HAP-1 (cell line): ENCODE measurements around the gene MYO7A.

Experiments
- DNase-seq, 2 experiments: peaks; one replicate each; pipeline ENCODE4 v3.0.0-alpha.2; 2016 to 2020; ENCODE audit warnings: low spot score in 2 of 2
- H3K27me3 ChIP-seq: fragments of 250-450 bp; sonication (Bioruptor Pico); 2 replicates; pipeline ENCODE4 v1.5.1; 2020; ENCODE audit warnings: low read depth, mild to moderate bottlenecking, moderate library complexity
- H3K36me3 ChIP-seq: fragments of 250-450 bp; sonication (Bioruptor Pico); replicated peaks from 2 replicates; pipeline ENCODE4 v1.5.1; 2020; ENCODE audit warnings: mild to moderate bottlenecking
- H3K4me1 ChIP-seq: fragments of 250-450 bp; sonication (Bioruptor Pico); 2 replicates; pipeline ENCODE4 v1.5.1; 2020; ENCODE audit warnings: mild to moderate bottlenecking
- H3K4me3 ChIP-seq: fragments of 250-450 bp; sonication (Bioruptor Pico); 2 replicates; pipeline ENCODE4 v1.5.1; 2020; ENCODE audit warnings: mild to moderate bottlenecking, moderate library complexity
- H3K9me3 ChIP-seq: fragments of 250-450 bp; sonication (Bioruptor Pico); 2 replicates; pipeline ENCODE4 v1.5.1; 2020; ENCODE audit warnings: mild to moderate bottlenecking, moderate library complexity
- in situ Hi-C: fragments of 300-500 bp; cut with MboI; formaldehyde crosslinking; loops from 3 replicates; pipeline ENCODE4 v1.14.3; 2020; ENCODE audit warnings: low sequenced_read_pairs, inconsistent platforms, mixed read lengths

MYO7A gene

GRCh38 chr11:77131560-77131959 is 3.5 kb downstream of the MYO7A start:
- no peaks in the 10 kb centered on the region for H3K27me3 ChIP-seq
- peaks cover 6% of the 10 kb centered on the region for H3K4me1 ChIP-seq
- no peaks in the 10 kb centered on the region for H3K9me3 ChIP-seq
- DNase-seq: no peak
- in situ Hi-C loops: loop anchor here (10.0 kb wide), 1 partner anchor 53 kb away; no protein-coding TSS in a partner anchor
- no peaks in the 10 kb centered on the region for H3K36me3 ChIP-seq
- no peak overlapping the region for H3K4me3 ChIP-seq

GRCh38 chr11:77135069-77135468 is 7.0 kb downstream of the MYO7A start:
- no peaks in the 10 kb centered on the region for H3K4me1 ChIP-seq
- H3K4me3 ChIP-seq: no peak overlapping the region
- H3K36me3 ChIP-seq: no peaks in the 10 kb centered on the region
- no peaks in the 10 kb centered on the region for H3K27me3 ChIP-seq
- no peak for DNase-seq
- no peaks in the 10 kb centered on the region for H3K9me3 ChIP-seq
- in situ Hi-C loops: loop anchor here (10.0 kb wide), 1 partner anchor 50 kb away; no protein-coding TSS in a partner anchor

GRCh38 chr11:77136074-77136473 is 8.0 kb downstream of the MYO7A start:
- no peaks in the 10 kb centered on the region for H3K9me3 ChIP-seq
- H3K4me3 ChIP-seq: no peak overlapping the region
- no peaks in the 10 kb centered on the region for H3K27me3 ChIP-seq
- in situ Hi-C loops: loop anchor here (10.0 kb wide), 1 partner anchor 49 kb away; no protein-coding TSS in a partner anchor
- DNase-seq: no peak
- no peaks in the 10 kb centered on the region for H3K36me3 ChIP-seq
- no peaks in the 10 kb centered on the region for H3K4me1 ChIP-seq

DNA sequence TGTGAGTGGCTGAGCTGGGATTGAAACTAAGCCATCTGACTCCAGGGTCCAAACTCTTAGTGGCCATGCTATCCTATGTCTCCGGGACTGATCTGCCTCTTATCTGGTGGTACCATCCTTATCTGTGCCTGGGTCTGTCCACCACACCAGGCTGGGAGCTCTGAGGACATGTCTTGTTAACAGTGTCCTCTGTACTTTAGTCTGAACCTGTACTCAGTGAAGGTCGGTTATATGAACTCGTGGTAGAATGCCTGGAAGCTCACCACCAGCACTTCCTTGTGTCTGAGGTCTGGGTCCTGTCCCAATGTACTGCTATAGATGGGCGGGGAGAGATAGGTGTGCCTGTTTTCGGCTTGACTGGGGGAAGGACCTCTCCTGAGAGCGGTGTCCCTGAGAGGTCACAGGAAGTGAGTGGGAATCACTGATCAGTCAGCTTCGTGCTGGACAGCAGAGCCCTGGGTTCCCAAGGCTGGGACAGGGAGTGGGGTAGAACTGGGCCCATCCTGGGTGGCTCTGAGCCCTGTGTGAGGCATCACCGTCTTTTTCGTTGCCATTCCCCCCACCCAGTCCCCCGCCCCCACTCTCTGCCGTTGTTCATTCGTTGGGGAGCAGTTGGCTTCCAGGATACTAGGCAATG is 8.9 kb downstream of the MYO7A start:
- Histone ChIP-seq H3K36me3 (no peaks in the 10 kb centered on the region), H3K4me3 (no peak overlapping the region), H3K4me1 (no peaks in the 10 kb centered on the region), H3K27me3 (no peaks in the 10 kb centered on the region), H3K9me3 (no peaks in the 10 kb centered on the region)
- in situ Hi-C loops: loop anchor here (10.0 kb wide), 1 partner anchor 48 kb away; no protein-coding TSS in a partner anchor
- DNase-seq: no peak

DNA sequence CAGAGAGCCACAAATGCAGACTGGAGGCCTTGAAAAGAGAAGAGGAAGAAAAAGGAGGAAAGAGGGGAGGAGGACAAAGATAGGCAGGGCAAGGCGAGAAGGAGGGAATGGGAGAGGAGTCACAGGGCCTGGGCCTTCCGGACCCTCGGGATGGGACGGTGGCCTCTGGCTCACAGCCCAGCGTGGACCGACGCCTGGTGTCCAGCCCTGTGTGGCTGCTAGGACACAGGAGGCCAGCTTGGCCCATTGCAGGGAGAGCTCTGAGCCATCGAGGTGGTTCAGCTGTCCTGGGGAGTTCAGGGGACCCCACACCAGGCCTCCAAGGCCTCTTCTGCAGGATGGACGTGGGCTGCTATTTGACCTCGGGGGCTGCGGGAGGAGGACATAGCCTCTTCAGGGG is 9.4 kb downstream of the MYO7A start:
- Histone ChIP-seq H3K4me1 (no peaks in the 10 kb centered on the region), H3K4me3 (no peak overlapping the region)
- in situ Hi-C loops: loop anchor here (10.0 kb wide), 1 partner anchor 47 kb away; no protein-coding TSS in a partner anchor

DNA sequence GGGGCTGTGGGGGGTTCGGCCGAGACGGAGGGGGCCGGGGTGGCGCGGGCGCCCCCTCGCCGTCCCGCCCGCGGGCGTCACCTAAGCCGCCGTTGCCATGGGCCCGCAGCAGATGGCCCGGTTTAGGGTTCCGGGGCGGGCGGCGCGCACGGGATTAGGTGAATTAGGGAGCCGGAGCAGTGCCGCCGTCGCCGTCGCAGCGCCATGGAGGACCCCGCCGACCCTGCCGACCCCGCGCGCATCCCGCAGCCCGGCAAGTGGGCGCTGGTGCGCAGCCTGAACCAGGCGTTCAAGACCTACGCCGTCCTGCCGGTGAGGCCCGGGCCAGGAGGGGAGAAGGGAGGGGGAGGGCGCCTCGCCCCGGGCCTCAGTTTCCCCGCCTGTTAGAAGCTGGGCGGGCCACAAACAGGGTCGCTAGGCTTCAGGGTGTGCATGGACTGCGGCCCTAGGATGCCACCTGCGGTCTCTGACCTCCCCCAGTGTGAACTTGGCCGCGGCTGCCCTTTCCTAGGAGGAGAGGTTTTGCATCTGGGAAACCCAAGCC is 10.1 kb downstream of the MYO7A start:
- Histone ChIP-seq H3K27me3 (no peaks in the 10 kb centered on the region), H3K4me1 (no peaks in the 10 kb centered on the region), H3K36me3 (no peaks in the 10 kb centered on the region), H3K9me3 (no peaks in the 10 kb centered on the region), H3K4me3 (no peak overlapping the region)
- in situ Hi-C loops: loop anchor here (10.0 kb wide), 1 partner anchor 47 kb away; no protein-coding TSS in a partner anchor
- DNase-seq: no peak

More for the DNA sequence above, 9.4 kb downstream of the MYO7A start:
- H3K27me3 ChIP-seq: no peaks in the 10 kb centered on the region
- H3K36me3 ChIP-seq: no peaks in the 10 kb centered on the region
- H3K9me3 ChIP-seq: no peaks in the 10 kb centered on the region
- no peak for DNase-seq

DNA sequence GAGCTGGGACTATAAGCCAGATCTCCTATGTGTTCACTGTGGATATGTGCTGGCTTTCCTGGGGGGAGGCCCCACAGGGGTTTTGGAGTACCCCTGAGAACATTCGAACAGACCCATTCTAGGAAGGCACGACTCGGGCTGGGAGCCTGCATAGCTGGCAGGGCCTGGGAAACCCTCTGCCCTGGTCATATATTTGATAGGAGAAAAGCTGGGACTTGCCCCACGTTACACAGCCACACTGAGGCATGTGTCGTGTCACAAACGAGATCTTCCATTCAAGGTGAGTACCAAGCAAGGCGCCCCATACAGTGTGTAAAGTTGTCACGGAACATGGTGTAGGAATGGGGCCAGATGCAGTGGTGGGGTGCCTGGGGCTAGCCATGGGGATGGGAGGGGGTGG is 11.2 kb downstream of the MYO7A start:
- in situ Hi-C loops: loop anchor here (10.0 kb wide), 1 partner anchor 46 kb away; no protein-coding TSS in a partner anchor
- no peaks in the 10 kb centered on the region for H3K27me3 ChIP-seq
- no peak for DNase-seq
- H3K4me1 ChIP-seq: no peaks in the 10 kb centered on the region
- no peak overlapping the region for H3K4me3 ChIP-seq
- H3K36me3 ChIP-seq: no peaks in the 10 kb centered on the region
- H3K9me3 ChIP-seq: no peaks in the 10 kb centered on the region

GRCh38 chr11:77140231-77140851 is 12.3 kb downstream of the MYO7A start:
- DNase-seq: no peak
- Histone ChIP-seq H3K4me1 (no peaks in the 10 kb centered on the region), H3K27me3 (no peaks in the 10 kb centered on the region), H3K9me3 (no peaks in the 10 kb centered on the region), H3K36me3 (no peaks in the 10 kb centered on the region), H3K4me3 (no peak overlapping the region)
- in situ Hi-C loops: no loop called here

DNA sequence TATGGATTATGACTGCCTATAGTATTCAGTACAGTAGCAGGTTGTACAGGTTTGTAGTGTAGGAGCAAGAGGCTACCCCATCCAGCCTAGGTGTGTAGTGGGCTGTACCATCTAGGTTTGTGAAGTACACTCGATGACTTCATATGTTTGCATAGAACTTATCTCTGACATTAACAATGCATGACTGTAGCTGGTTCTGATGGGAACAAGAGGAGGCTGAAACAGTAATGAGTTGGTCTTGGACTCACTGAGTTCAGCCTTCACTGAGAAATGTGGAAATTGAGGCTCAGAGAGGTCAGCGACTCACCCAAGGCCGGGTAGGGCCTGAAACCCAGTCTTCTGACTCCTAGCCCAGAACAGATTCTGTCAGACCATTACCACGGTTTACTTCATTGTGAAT is 13.0 kb downstream of the MYO7A start:
- no peak for DNase-seq
- Histone ChIP-seq H3K4me3 (no peak overlapping the region), H3K27me3 (no peaks in the 10 kb centered on the region), H3K9me3 (no peaks in the 10 kb centered on the region), H3K36me3 (no peaks in the 10 kb centered on the region), H3K4me1 (no peaks in the 10 kb centered on the region)
- in situ Hi-C loops: no loop called here

- no peak overlapping the region for H3K4me3 ChIP-seq
- H3K36me3 ChIP-seq: no peaks in the 10 kb centered on the region
- no peaks in the 10 kb centered on the region for H3K9me3 ChIP-seq
- in situ Hi-C loops: no loop called here
- H3K4me1 ChIP-seq: no peaks in the 10 kb centered on the region
- H3K27me3 ChIP-seq: no peaks in the 10 kb centered on the region
- DNase-seq: no peak
Measured at GRCh38 chr11:77141475-77141874, 13.4 kb downstream of the MYO7A start.

DNA sequence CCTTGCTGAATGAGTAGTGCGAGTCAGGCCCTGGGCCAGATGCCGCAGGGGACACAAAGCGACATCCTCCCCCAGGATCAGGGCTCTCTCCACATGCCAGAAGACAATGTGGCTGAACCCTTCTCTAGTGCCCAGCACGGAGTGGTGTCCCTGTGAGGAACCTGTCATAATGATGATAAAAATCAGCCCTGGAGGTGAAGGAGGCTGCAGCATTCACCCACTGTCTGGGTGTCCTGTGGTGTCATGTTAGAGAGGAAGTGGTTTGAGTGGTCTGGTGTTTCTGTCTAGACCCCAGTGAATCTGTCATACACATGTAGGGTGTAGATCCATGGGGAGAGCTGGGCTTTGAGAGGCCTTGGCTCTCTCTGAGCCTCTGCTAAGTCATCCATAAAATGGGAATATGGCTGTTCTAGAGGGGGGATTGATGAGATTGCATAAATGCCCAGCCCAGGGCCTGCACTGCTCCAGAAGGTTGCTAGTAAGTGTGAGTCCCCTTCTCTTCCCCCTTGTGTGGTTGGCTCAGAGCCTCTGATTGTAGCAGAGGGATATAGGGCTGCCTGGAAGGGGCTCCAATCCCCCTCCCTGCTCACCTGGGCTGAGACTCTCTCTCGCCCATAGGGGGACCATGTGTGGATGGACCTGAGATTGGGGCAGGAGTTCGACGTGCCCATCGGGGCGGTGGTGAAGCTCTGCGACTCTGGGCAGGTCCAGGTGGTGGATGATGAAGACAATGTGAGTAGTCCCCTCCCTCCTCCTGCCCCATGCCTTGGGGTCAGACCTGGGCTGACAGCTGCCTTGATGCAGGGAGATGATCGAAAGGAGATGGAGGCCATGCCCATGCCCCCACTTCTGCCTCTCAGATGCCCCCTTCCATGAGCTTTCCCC is 14.3 kb downstream of the MYO7A start:
- Histone ChIP-seq H3K9me3 (no peaks in the 10 kb centered on the region), H3K36me3 (no peaks in the 10 kb centered on the region), H3K4me1 (no peaks in the 10 kb centered on the region), H3K4me3 (no peak overlapping the region), H3K27me3 (no peaks in the 10 kb centered on the region)
- in situ Hi-C loops: no loop called here
- DNase-seq: no peak

DNA sequence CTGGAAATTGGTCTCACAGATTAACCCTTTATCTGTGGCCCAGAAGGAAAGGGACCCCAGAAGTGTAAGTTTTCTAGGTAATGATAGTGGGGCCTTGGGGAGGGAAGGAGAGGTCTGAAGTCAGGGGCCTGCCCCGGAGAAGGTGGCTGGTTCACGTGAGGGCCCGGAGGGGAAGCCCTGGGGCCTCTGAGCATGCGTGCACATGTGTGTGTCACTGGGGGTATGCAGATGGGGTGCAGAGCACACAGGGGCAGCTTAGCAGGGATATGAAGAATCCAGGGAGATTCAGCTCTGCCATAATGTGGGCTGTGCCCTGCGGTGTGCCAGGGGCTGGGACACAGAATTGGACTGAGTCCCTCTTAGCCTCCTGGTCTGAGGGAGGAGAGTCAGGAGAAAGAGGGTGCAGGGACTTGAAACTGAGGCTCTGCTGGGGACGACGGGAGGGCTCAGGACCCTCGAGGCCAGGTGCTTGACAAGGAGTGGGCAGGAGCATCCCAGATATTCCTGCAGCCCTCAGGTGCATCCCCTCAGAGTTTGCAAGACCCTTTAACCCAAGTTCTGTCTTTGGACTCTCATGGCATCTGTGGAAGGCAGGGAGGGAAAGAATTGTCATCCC is 15.5 kb downstream of the MYO7A start:
- Histone ChIP-seq H3K36me3 (no peaks in the 10 kb centered on the region), H3K9me3 (no peaks in the 10 kb centered on the region), H3K4me3 (no peak overlapping the region), H3K4me1 (no peaks in the 10 kb centered on the region), H3K27me3 (no peaks in the 10 kb centered on the region)
- DNase-seq: no peak
- in situ Hi-C loops: no loop called here

DNA sequence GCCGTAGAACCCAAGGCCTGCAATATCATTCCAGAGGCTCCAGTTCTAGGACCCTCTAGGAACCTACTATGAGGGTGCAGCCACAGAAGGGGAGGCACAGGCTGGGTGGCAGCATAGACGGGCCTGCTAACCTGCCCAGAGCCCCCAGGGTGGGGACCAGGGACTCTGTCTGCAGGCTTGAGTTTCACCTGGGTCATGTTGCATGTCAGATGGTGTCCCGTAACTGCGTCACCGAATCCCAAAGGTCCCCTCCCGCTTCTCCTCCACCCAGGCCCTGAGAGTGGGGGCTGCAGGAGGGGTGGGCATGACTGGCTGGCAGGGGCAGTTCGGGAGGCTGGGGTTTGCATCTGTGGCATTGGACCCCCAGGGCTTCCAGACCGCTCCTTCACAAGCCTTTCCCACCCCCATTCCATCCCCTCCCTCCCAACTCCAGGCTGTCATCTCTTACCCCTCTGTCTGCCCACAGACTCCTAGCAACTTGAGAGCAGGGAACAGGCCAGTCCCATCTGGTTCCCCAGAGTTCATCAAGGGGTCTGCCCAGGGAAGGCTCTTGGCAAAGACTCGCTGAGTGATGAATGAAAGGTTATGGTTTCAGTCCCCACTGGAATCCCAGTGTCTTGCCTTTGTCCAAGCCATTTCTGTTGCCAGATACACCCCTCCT is 16.3 kb downstream of the MYO7A start:
- Histone ChIP-seq H3K4me1 (no peaks in the 10 kb centered on the region), H3K36me3 (no peaks in the 10 kb centered on the region), H3K9me3 (no peaks in the 10 kb centered on the region), H3K4me3 (no peak overlapping the region), H3K27me3 (no peaks in the 10 kb centered on the region)
- no peak for DNase-seq
- in situ Hi-C loops: no loop called here
